ENCODE data around the gene ABCB9.

GRCh38 chr12:122964439-122965257 is 1.6 kb downstream of the ABCB9 start:
- no peak for TF ChIP-seq CTCF (conservative IDR thresholded peaks at IDR 0.05; ENCODE audit: low read depth in 2 of 2)
- no peak for TF ChIP-seq POLR2AphosphoS5 (IDR thresholded peaks at IDR 0.05; ENCODE audit: low read depth)
- TF ChIP-seq EZH2 (IDR thresholded peaks at IDR 0.05; ENCODE audit: low read depth, unreplicated experiment): no peak
- TF ChIP-seq CREB1 (CRISPR knock-in tag; IDR thresholded peaks at IDR 0.05; ENCODE audit: low read depth): no peak
- no peak for TF ChIP-seq EZH2phosphoT487 (IDR thresholded peaks at IDR 0.05; ENCODE audit: unreplicated experiment)
- TF ChIP-seq NANOG (IDR thresholded peaks at IDR 0.05; ENCODE audit: borderline replicate concordance): no peak
- no peak for TF ChIP-seq REST (IDR thresholded peaks at IDR 0.05; ENCODE audit: unreplicated experiment)
- TF ChIP-seq JUNB (IDR thresholded peaks at IDR 0.05; ENCODE audit: unreplicated experiment): no peak
